GM10266 (cell line): ENCODE results near the gene NEFH.

Experiments used
- DNase-seq: peaks from one replicate; pipeline ENCODE4 v3.0.0; 2012; ENCODE audit errors: extremely low spot score
- CTCF ChIP-seq: IDR thresholded peaks from 2 replicates; pipeline ENCODE4 v1.5.1; 2012; ENCODE audit warnings: mild to moderate bottlenecking, low read depth; ENCODE audit not compliant: control insufficient read depth, insufficient read depth; ENCODE audit errors: missing control alignments

Gene NEFH

GRCh38 chr22:29517215-29517908, 37.3 kb downstream of the NEFH start:
- no peak for TF ChIP-seq CTCF
- DNase-seq = no peak

GRCh38 chr22:29518427-29518826, 38.4 kb downstream of the NEFH start:
- TF ChIP-seq CTCF = no peak
- DNase-seq = no peak

DNA sequence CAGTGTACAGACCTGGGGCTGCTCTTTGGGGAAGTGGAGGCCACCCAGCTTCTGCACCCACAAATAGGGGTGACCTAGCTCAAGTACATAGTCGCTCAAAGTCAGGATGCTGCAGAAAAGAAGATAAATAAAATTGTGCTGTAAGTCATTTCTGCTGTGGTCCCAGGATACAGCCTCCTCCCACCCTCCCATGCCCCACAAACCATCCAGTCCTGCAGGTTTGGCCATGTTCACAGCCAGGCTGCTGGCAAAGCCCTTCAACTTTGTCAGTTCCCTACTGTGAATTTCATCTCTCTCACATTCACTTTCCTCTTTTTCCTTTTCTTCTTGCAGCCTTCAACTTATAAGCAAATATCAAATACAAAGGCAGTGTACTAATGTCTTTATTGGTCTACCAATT, 40.0 kb downstream of the NEFH start:
- TF ChIP-seq CTCF = no peak
- no peak for DNase-seq

DNA sequence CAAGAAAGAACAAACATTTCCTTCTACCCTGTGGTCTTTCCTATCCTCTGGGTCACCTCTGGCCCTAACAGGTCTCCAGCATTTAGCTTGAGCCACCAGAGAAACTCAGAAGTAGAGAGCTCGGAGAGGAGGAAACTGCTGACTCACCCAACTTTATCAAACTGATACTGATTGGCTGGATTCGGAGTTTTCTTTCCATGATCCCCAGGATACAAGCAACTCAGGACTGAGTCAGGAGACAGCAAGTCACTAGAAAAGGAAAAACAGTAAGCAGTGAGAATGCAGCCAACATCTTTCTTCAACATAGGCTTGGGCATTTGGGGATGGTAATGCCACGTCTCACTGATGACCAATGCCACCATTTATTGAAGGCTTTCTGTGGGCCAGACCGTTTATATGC, 40.8 kb downstream of the NEFH start:
- TF ChIP-seq CTCF = no peak
- no peak for DNase-seq

DNA sequence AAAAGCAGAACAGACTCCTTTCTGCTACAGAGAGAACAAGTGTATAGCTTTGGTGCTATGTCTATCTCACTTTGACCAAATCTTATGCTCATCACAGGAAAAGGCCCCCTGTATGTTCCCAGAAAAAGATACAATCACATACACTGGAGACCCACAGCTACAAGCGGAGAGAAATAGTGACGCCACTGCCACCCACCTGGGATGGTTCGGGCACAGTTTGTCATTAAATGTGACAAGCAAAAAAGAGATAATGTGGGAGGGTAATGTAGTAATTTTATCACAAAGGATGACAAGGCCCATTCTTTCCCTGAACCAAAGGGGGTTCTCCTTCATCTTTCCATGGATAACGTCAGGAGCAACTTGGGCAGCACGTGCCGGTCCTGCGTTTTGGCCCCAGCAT, 41.5 kb downstream of the NEFH start:
- TF ChIP-seq CTCF = no peak
- DNase-seq = no peak

DNA sequence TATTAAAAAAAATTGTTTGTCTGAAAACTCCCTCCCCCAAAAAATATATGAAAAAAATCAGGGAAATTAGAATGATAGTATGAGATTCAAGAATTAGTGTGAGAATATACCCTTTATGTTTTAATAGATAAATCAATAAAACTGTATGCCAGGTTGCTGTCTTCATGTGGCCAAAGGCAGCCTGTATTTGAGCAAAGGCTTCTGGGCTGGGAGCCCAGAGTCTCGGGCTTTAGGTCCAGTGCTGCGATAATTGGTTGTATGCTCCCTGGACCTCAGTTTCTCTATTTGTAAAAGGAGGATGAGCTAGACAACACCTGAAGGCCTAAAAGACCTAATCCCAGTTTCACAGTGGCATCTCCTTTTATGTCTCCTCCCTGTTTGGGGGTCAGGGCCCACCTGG, 43.7 kb downstream of the NEFH start:
- TF ChIP-seq CTCF = no peak
- DNase-seq = no peak

DNA sequence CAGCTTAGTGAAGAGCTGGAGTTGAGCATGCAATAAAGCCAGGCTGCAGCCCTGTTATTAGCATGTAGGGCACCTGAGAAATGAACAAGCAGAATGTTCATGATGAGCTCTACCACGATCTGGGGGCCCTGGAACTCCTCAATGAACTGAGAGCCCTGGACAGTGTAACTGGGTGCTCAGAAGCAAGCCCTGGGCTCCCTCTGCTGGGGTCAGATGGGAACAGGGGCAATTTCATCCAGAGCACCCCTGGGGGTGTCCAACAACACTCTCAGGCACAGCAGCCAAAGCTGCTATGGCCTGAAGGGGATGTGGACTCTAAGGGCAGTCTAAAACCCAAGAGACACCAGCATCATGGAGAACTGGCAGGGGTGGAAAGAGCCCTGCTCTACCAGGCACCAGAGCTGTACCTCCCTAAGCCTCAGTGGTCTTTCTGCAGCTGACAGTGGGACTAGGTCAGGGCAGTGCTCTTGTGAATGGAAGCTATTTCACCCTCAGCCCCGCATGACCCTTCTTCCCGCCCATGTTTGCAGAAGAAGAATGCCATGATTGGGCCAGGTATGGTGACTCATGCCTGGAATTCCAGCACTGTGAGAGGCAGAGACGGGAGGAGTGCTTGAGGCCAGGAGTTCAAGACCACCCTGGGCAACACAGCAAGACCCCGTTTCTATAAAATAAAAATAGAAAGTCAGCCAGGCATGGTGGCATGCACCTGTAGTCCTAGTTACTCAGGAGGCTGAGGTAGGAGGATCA, 44.6 kb downstream of the NEFH start:
- DNase-seq = peak; percentile 38
- TF ChIP-seq CTCF = peak; percentile 49
